Parathyroid adenoma (tissue), 2 donors: ENCODE measurements around the gene SEC31B.

Source experiments
- H2AFZ ChIP-seq: fragments of 300-600 bp; sonication (generic); one replicate; pipeline ENCODE4 v1.7.0; 2017; ENCODE audit warnings: antibody characterized with exemption, mild to moderate bottlenecking
- H3K27ac ChIP-seq: fragments of 300-600 bp; sonication (generic); one replicate; pipeline ENCODE4 v1.7.0; 2017
- H3K27me3 ChIP-seq: fragments of 300-600 bp; sonication (generic); one replicate; pipeline ENCODE4 v1.7.0; 2017; ENCODE audit warnings: low read length; ENCODE audit not compliant: control insufficient read depth, insufficient read depth
- H3K36me3 ChIP-seq: fragments of 300-600 bp; sonication (generic); one replicate; pipeline ENCODE4 v1.7.0; 2017; ENCODE audit warnings: low read length; ENCODE audit not compliant: control insufficient read depth, insufficient read depth
- H3K4me1 ChIP-seq: fragments of 300-600 bp; sonication (generic); one replicate; pipeline ENCODE4 v1.7.0; 2017; ENCODE audit warnings: control low read depth
- H3K4me2 ChIP-seq: fragments of 300-600 bp; sonication (generic); one replicate; pipeline ENCODE4 v1.7.0; 2017; ENCODE audit warnings: low read length
- H3K4me3 ChIP-seq: fragments of 300-600 bp; sonication (generic); one replicate; pipeline ENCODE4 v1.7.0; 2017; ENCODE audit warnings: low read depth, low read length
- H3K79me2 ChIP-seq: fragments of 300-600 bp; sonication (generic); one replicate; pipeline ENCODE4 v1.7.0; 2017; ENCODE audit warnings: control low read depth
- H3K9ac ChIP-seq: fragments of 300-600 bp; sonication (generic); one replicate; pipeline ENCODE4 v1.7.0; 2017; ENCODE audit warnings: mild to moderate bottlenecking
- H3K9me3 ChIP-seq: fragments of 300-600 bp; sonication (generic); one replicate; pipeline ENCODE4 v1.7.0; 2017; ENCODE audit warnings: low read length; ENCODE audit not compliant: control insufficient read depth
- TF ChIP-seq, protein P1 (sequence below): fragments of 300-600 bp; sonication (generic); IDR thresholded peaks from one replicate; pipeline ENCODE4 v1.7.0; 2017; ENCODE audit warnings: antibody characterized with exemption, mild to moderate bottlenecking
- donor health status: primary hyperparathyroidism.

Gene SEC31B

DNA sequence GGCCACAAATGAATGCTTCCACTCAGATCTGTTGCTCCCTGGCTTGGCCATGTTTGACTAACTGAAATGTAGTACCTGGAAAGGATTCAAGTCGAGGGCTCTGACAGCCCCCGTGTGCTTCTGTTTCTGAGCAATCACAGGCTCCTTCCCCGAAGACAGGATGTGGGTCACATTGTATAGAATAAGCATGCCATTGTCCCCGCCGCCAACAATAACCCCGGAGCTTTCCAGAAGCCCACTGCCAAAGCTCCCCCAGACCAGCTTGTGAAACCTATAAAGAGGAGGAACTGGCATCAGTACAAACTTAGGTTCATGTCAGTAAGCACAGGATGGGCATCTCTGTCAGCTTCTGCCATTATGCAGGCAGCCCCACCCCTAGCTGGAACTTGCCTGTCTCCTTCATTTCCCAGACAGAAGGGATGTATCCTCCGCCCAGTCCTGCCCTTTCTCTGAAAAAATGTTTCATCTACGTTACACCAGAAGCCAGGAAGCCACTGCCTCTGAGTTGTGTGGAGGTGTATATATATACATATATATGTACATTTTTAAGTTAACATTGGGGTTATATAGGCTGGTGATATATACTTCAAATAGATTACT lies 10.3 kb downstream of the SEC31B start:
- H3K27ac ChIP-seq = no peak overlapping the region
- no peak overlapping the region for H3K4me2 ChIP-seq
- no peaks in the 10 kb centered on the region for H3K27me3 ChIP-seq
- H3K36me3 ChIP-seq = no peaks in the 10 kb centered on the region
- peaks cover 3% of the 10 kb centered on the region for H3K4me1 ChIP-seq
- H3K9me3 ChIP-seq = no peaks in the 10 kb centered on the region
- H3K79me2 ChIP-seq = no peaks in the 10 kb centered on the region
- no peak overlapping the region for H3K4me3 ChIP-seq
- H2AFZ ChIP-seq = no peak overlapping the region
- TF ChIP-seq, protein P1, sequence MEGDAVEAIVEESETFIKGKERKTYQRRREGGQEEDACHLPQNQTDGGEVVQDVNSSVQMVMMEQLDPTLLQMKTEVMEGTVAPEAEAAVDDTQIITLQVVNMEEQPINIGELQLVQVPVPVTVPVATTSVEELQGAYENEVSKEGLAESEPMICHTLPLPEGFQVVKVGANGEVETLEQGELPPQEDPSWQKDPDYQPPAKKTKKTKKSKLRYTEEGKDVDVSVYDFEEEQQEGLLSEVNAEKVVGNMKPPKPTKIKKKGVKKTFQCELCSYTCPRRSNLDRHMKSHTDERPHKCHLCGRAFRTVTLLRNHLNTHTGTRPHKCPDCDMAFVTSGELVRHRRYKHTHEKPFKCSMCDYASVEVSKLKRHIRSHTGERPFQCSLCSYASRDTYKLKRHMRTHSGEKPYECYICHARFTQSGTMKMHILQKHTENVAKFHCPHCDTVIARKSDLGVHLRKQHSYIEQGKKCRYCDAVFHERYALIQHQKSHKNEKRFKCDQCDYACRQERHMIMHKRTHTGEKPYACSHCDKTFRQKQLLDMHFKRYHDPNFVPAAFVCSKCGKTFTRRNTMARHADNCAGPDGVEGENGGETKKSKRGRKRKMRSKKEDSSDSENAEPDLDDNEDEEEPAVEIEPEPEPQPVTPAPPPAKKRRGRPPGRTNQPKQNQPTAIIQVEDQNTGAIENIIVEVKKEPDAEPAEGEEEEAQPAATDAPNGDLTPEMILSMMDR = no peak
- no peak overlapping the region for H3K9ac ChIP-seq

- no peaks in the 10 kb centered on the region for H3K27me3 ChIP-seq
- H3K79me2 ChIP-seq = no peaks in the 10 kb centered on the region
- H3K36me3 ChIP-seq = no peaks in the 10 kb centered on the region
- TF ChIP-seq, protein P1 = peak; percentile 25
- H3K27ac ChIP-seq = no peak overlapping the region
- H3K4me1 ChIP-seq = peaks cover 3% of the 10 kb centered on the region
- H2AFZ ChIP-seq = no peak overlapping the region
- H3K9me3 ChIP-seq = no peaks in the 10 kb centered on the region
- no peak overlapping the region for H3K4me2 ChIP-seq
- H3K4me3 ChIP-seq = no peak overlapping the region
- no peak overlapping the region for H3K9ac ChIP-seq
Measured at GRCh38 chr10:100508691-100509150, 10.9 kb downstream of the SEC31B start.

DNA sequence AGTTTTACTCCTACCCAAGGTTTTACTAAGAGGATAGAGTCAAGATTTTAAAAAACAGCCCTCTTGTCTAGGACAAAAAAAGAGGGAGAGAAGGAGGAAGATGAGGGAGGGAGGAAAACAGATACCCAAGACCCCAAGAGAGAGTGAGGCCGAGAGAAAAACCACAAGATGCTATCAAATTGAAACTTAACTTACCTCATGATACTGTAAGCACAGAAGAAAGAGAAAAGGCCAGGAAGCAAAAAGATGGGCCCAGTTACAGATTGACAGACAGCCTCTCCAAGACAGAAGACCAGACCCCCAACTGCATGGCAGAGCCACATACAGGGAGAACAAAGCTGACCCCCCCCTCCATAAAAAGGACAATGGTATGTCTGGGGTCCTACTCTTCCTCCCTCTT lies 11.4 kb downstream of the SEC31B start:
- no peaks in the 10 kb centered on the region for H3K79me2 ChIP-seq
- H3K4me3 ChIP-seq = no peak overlapping the region

GRCh38 chr10:100507357-100507732 lies 12.3 kb downstream of the SEC31B start:
- H3K9ac ChIP-seq = no peak overlapping the region
- no peaks in the 10 kb centered on the region for H3K9me3 ChIP-seq
- no peaks in the 10 kb centered on the region for H3K36me3 ChIP-seq
- H3K27me3 ChIP-seq = no peaks in the 10 kb centered on the region
- peaks cover 3% of the 10 kb centered on the region for H3K4me1 ChIP-seq
- H3K27ac ChIP-seq = no peak overlapping the region
- no peak overlapping the region for H3K4me2 ChIP-seq
- no peaks in the 10 kb centered on the region for H3K79me2 ChIP-seq
- H3K4me3 ChIP-seq = no peak overlapping the region
- TF ChIP-seq, protein P1 = no peak
- no peak overlapping the region for H2AFZ ChIP-seq

More for the DNA sequence above, 11.4 kb downstream of the SEC31B start:
- H3K27me3 ChIP-seq = no peaks in the 10 kb centered on the region
- H2AFZ ChIP-seq = no peak overlapping the region
- H3K9ac ChIP-seq = no peak overlapping the region
- H3K27ac ChIP-seq = no peak overlapping the region
- TF ChIP-seq, protein P1 = no peak
- H3K36me3 ChIP-seq = no peaks in the 10 kb centered on the region
- H3K4me2 ChIP-seq = no peak overlapping the region
- peaks cover 3% of the 10 kb centered on the region for H3K4me1 ChIP-seq
- no peaks in the 10 kb centered on the region for H3K9me3 ChIP-seq
